Activated CD8-positive, alpha-beta T cell treated with anti-CD3 and anti-CD28 coated beads, Interleukin-2, amount 10 ng/mL, durations not matched to agents 7 days and 5 days (primary cell): ENCODE data around the gene PSORS1C1. TPM values are rescaled to one million over a fixed set of nuclear protein-coding genes. Genes with fewer than 3 reads are reported as not detected.

Experiments
- ATAC-seq: fragments of 150-1000 bp; cut with Tn5 transposase; one replicate; pipeline ENCODE4 v1.10.0; 2021; ENCODE audit warnings: moderate library complexity
- CTCF ChIA-PET: fragments of 350-600 bp; sonication (Branson Sonifier 250); formaldehyde crosslinking; loops from one replicate; lab custom pipeline; 2021; ENCODE audit warnings: antibody characterized with exemption; lab: Charles Lee
- POLR2A ChIA-PET: fragments of 350-600 bp; sonication (Branson Sonifier 250); formaldehyde crosslinking; loops from one replicate; lab custom pipeline; 2021; ENCODE audit warnings: antibody characterized with exemption; lab: Charles Lee
- DNase-seq: peaks from one replicate; pipeline ENCODE4 v3.0.0-alpha.2; 2020
- H3K27ac Mint-ChIP-seq: one replicate; pipeline ENCODE4 v1.8.0; 2021; ENCODE audit warnings: mild to moderate bottlenecking, mixed read lengths
- H3K27me3 Mint-ChIP-seq: one replicate; pipeline ENCODE4 v1.8.0; 2021; ENCODE audit warnings: low read depth, mixed read lengths
- H3K36me3 Mint-ChIP-seq: one replicate; pipeline ENCODE4 v1.8.0; 2021; ENCODE audit warnings: low read depth, mixed read lengths
- H3K4me1 Mint-ChIP-seq: one replicate; pipeline ENCODE4 v1.8.0; 2021; ENCODE audit warnings: low read depth, mixed read lengths
- H3K4me3 Mint-ChIP-seq: one replicate; pipeline ENCODE4 v1.8.0; 2021; ENCODE audit warnings: mild to moderate bottlenecking, mixed read lengths
- H3K9me3 Mint-ChIP-seq: one replicate; pipeline ENCODE4 v1.8.0; 2022; ENCODE audit warnings: mixed read lengths; ENCODE audit not compliant: insufficient read depth
- total RNA-seq, 2 experiments: library from RNA; stranded (reverse); gene quantifications; one replicate each; pipeline ENCODE4 v1.2.3, GENCODE V29; 2021

PSORS1C1 gene
- total RNA-seq, 2 experiments from 2014 or later = not detected

DNA sequence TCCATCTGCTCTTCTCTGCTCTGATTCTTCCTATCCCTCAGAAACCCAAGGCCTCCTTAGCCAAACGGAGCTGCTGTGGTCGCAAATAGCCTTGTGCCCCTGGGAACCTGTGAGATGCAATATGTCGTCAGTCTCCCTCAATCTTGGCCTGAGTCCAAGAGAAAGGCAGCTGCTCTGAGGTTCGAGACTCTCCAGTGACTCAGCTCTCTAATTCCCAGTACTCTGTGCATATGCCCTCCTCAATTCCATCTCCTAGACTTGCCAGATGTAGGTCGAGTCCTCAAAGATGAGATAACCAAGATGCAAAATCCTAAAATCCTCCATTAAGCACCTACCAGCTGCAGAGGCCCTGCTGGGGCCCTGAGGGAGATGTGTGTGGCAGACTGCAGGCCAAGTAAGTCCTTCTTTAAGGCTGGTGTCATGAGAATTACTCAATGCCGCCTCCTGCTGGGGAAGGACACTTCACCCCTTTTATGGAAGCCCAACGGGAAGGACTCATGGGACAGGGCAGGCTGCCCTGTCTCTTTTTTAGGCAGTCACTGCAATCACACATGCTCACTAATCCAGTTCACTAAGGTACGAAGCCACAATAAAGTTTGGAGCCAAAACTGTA, 30.8 kb upstream of the PSORS1C1 start:
- Mint-ChIP-seq H3K4me3 (no peak overlapping the region), H3K4me1 (peaks cover 18% of the 10 kb centered on the region), H3K9me3 (no peaks in the 10 kb centered on the region), H3K36me3 (no peaks in the 10 kb centered on the region), H3K27me3 (peaks cover 18% of the 10 kb centered on the region), H3K27ac (no peak overlapping the region)
- no peak for ATAC-seq
- peak; percentile 61 for DNase-seq
- ChIA-PET POLR2A (no interaction called here), CTCF (interaction anchor here (0.8 to 6.4 kb wide), 5 partner anchors 10 to 255 kb away, joined by 3 to 97 read pairs (median 4); partner anchors contain the start of gene VARS2)

GRCh38 chr6:31086788-31087440, 27.7 kb upstream of the PSORS1C1 start:
- CTCF ChIA-PET = interaction anchor here (0.6 to 3.8 kb wide), 74 partner anchors 8 to 603 kb away, joined by 3 to 83 read pairs (median 4); partner anchors contain the start of genes CDSN, GTF2H4 and VARS2
- Mint-ChIP-seq H3K27ac (no peak overlapping the region), H3K4me1 (peaks cover 9% of the 10 kb centered on the region), H3K27me3 (peaks cover 14% of the 10 kb centered on the region), H3K9me3 (no peaks in the 10 kb centered on the region), H3K4me3 (no peak overlapping the region), H3K36me3 (no peaks in the 10 kb centered on the region)
- POLR2A ChIA-PET = no interaction called here
- no peak for ATAC-seq
- DNase-seq = no peak

DNA sequence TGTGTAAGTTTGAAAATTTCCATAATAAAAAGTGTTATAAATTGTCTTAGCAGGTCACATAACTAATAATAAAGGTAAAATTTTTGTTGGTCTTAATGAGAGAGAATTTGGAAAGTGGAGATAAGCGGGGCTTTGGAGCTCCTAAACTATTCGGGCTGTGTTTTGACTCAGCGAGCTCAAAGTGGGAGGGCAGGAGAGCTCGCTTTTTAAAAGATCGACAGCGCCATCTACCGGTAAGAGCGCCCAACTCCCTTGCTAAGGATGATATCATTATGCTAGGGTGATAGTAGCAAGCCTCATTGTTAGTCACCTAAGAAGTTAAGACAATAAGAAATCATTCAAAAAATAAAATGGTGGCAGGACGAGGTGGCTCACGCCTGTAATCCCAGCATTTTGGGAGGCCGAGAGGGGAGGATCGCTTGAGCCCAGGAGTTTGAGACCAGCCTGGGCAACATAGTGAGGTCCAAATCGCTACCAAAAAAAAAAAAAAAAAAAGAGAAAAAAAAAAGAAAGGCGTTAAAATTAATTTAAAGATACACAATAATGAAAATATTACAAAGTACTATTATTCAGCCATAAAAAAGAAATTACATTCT, 27.0 kb upstream of the PSORS1C1 start:
- ATAC-seq (peak; percentile 90), DNase-seq (peak; percentile 91)
- no peaks in the 10 kb centered on the region for H3K36me3 Mint-ChIP-seq
- POLR2A ChIA-PET = no interaction called here
- H3K9me3 Mint-ChIP-seq = no peaks in the 10 kb centered on the region
- H3K4me1 Mint-ChIP-seq = peaks cover 9% of the 10 kb centered on the region
- no peak overlapping the region for H3K4me3 Mint-ChIP-seq
- H3K27ac Mint-ChIP-seq = no peak overlapping the region
- peaks cover 14% of the 10 kb centered on the region for H3K27me3 Mint-ChIP-seq
- CTCF ChIA-PET = interaction anchor here (0.6 to 3.8 kb wide), 74 partner anchors 9 to 603 kb away, joined by 3 to 83 read pairs (median 4); partner anchors contain the start of genes CDSN, GTF2H4 and VARS2

GRCh38 chr6:31090275-31090972, 24.2 kb upstream of the PSORS1C1 start:
- peaks cover 23% of the 10 kb centered on the region for H3K4me1 Mint-ChIP-seq

GRCh38 chr6:31090973-31091364, 23.6 kb upstream of the PSORS1C1 start:
- ChIA-PET POLR2A (interaction anchor here (1.1 kb wide), 1 partner anchor 408 kb away, joined by 4 read pairs; no protein-coding TSS in a partner anchor), CTCF (interaction anchor here (0.7 to 3.5 kb wide), 5 partner anchors 11 to 609 kb away, joined by 3 to 27 read pairs (median 4); no protein-coding TSS in a partner anchor)
- Mint-ChIP-seq H3K9me3 (no peaks in the 10 kb centered on the region), H3K27ac (no peak overlapping the region), H3K4me1 (peaks cover 23% of the 10 kb centered on the region), H3K4me3 (no peak overlapping the region), H3K27me3 (peaks cover 4% of the 10 kb centered on the region), H3K36me3 (no peaks in the 10 kb centered on the region)
- no peak for ATAC-seq
- no peak for DNase-seq

More at GRCh38 chr6:31090275-31090972, 24.2 kb upstream of the PSORS1C1 start:
- no peak overlapping the region for H3K27ac Mint-ChIP-seq
- no peak for ATAC-seq
- H3K27me3 Mint-ChIP-seq = peaks cover 8% of the 10 kb centered on the region
- ChIA-PET CTCF (interaction anchor here (0.7 to 3.5 kb wide), 5 partner anchors 11 to 608 kb away, joined by 3 to 27 read pairs (median 4); no protein-coding TSS in a partner anchor), POLR2A (no interaction called here)
- no peak for DNase-seq
- no peak overlapping the region for H3K4me3 Mint-ChIP-seq
- H3K9me3 Mint-ChIP-seq = no peaks in the 10 kb centered on the region
- no peaks in the 10 kb centered on the region for H3K36me3 Mint-ChIP-seq

DNA sequence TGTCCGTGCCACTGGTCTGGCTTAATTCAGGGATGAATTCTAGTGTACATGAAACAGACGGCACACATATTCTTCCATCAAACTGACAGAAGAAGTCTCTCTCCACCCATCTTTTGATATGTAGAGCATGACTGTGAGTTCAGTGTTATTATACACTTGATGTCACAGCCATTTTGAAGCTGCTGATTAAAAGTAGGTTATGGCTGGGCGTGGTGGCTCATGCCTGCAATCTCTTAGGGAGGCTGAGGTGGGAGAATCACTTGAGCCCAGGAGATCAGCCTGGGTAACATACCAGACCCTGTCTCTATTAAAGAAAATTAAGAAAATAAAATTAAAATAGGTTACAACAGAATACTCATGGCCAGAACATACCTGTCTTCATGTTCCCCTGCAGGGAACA, 22.9 kb upstream of the PSORS1C1 start:
- H3K9me3 Mint-ChIP-seq = no peaks in the 10 kb centered on the region
- ChIA-PET CTCF (interaction anchor here (1.2 to 3.5 kb wide), 4 partner anchors 12 to 610 kb away, joined by 3 to 27 read pairs (median 3); no protein-coding TSS in a partner anchor), POLR2A (interaction anchor here (1.1 kb wide), 1 partner anchor 409 kb away, joined by 4 read pairs; no protein-coding TSS in a partner anchor)
- H3K4me1 Mint-ChIP-seq = peaks cover 23% of the 10 kb centered on the region
- no peak overlapping the region for H3K27ac Mint-ChIP-seq
- H3K4me3 Mint-ChIP-seq = no peak overlapping the region
- peaks cover 4% of the 10 kb centered on the region for H3K27me3 Mint-ChIP-seq
- no peak for DNase-seq
- no peaks in the 10 kb centered on the region for H3K36me3 Mint-ChIP-seq
- ATAC-seq = no peak

- peaks cover 17% of the 10 kb centered on the region for H3K4me1 Mint-ChIP-seq
Measured at GRCh38 chr6:31092238-31092637, 22.4 kb upstream of the PSORS1C1 start.

GRCh38 chr6:31092769-31093505, 21.7 kb upstream of the PSORS1C1 start:
- ATAC-seq (no peak), DNase-seq (no peak)
- CTCF ChIA-PET = interaction anchor here (0.9 to 2.4 kb wide), 5 partner anchors 9 to 639 kb away, joined by 3 to 11 read pairs (median 6); no protein-coding TSS in a partner anchor
- POLR2A ChIA-PET = interaction anchor here (1.4 kb wide), 1 partner anchor 13 kb away, joined by 4 read pairs; no protein-coding TSS in a partner anchor
- Mint-ChIP-seq H3K4me1 (peaks cover 16% of the 10 kb centered on the region), H3K27ac (no peak overlapping the region), H3K36me3 (no peaks in the 10 kb centered on the region), H3K9me3 (no peaks in the 10 kb centered on the region), H3K4me3 (no peak overlapping the region), H3K27me3 (peaks cover 2% of the 10 kb centered on the region)

More at GRCh38 chr6:31092238-31092637, 22.4 kb upstream of the PSORS1C1 start:
- ATAC-seq (no peak), DNase-seq (no peak)
- no peak overlapping the region for H3K27ac Mint-ChIP-seq
- ChIA-PET CTCF (interaction anchor here (1.2 to 3.5 kb wide), 4 partner anchors 11 to 550 kb away, joined by 3 to 27 read pairs (median 6); no protein-coding TSS in a partner anchor), POLR2A (no interaction called here)
- H3K9me3 Mint-ChIP-seq = no peaks in the 10 kb centered on the region
- H3K27me3 Mint-ChIP-seq = no peaks in the 10 kb centered on the region
- no peaks in the 10 kb centered on the region for H3K36me3 Mint-ChIP-seq
- no peak overlapping the region for H3K4me3 Mint-ChIP-seq

DNA sequence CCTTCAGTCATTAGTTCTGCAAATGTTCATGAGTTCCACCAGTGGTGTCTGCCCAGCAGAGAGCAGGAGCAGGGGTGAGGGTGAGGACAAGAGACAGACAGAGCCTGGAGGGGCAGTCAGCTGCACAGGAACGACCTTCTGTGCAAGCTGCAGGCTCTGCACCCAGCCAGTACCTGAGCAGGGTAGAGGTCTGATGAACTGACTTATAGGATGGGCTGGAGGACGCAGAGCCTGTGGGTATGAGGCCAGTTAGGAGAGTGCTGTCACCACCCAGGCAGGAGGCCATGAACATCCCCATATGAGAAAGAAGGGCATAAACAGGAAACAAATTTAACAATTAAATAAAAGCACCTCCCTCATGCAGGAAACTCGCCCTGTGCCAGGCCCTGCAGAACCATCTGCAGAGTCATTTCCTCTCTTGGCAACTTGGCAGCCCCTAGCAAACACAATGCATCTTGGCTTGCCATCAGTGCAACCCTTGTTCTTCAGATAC, 20.2 kb upstream of the PSORS1C1 start:
- no peak overlapping the region for H3K4me3 Mint-ChIP-seq

GRCh38 chr6:31096215-31096614, 18.4 kb upstream of the PSORS1C1 start:
- H3K27ac Mint-ChIP-seq = no peak overlapping the region
- DNase-seq = no peak
- no peak overlapping the region for H3K4me3 Mint-ChIP-seq
- ChIA-PET CTCF (interaction anchor here (2.2 to 3.5 kb wide), 2 partner anchors 9 to 16 kb away, joined by 7 to 17 read pairs; no protein-coding TSS in a partner anchor), POLR2A (no interaction called here)
- peaks cover 10% of the 10 kb centered on the region for H3K27me3 Mint-ChIP-seq
- H3K4me1 Mint-ChIP-seq = peaks cover 16% of the 10 kb centered on the region
- H3K36me3 Mint-ChIP-seq = no peaks in the 10 kb centered on the region
- H3K9me3 Mint-ChIP-seq = no peaks in the 10 kb centered on the region
- ATAC-seq = no peak

More for the DNA sequence above, 20.2 kb upstream of the PSORS1C1 start:
- ATAC-seq (peak; percentile 73), DNase-seq (peak; percentile 49)
- Mint-ChIP-seq H3K27me3 (peaks cover 3% of the 10 kb centered on the region), H3K9me3 (no peaks in the 10 kb centered on the region), H3K36me3 (no peaks in the 10 kb centered on the region), H3K4me1 (peaks cover 16% of the 10 kb centered on the region), H3K27ac (peak overlapping the region; percentile 85)
- CTCF ChIA-PET = interaction anchor here (1.2 to 2.4 kb wide), 4 partner anchors 8 to 272 kb away, joined by 3 to 11 read pairs (median 8); no protein-coding TSS in a partner anchor
- POLR2A ChIA-PET = interaction anchor here (0.6 to 1.4 kb wide), 3 partner anchors 14 to 566 kb away, joined by 3 to 4 read pairs (median 3); no protein-coding TSS in a partner anchor
